NOMO-1 treated with DMSO at 0.1 percent for 48 hours (cell line): ENCODE measurements around the gene DNAAF5.
"Not testable (repeated sequence)": the region's sequence is repeated elsewhere in the genome, so short reads cannot be mapped to it uniquely, and the experiment has no call there.

ENCODE experiments used
- DNase-seq: peaks from one replicate; lab custom pipeline; 2025; ENCODE audit not compliant: unreplicated experiment; lab: John Stamatoyannopoulos, UW

The DNAAF5 gene

DNA sequence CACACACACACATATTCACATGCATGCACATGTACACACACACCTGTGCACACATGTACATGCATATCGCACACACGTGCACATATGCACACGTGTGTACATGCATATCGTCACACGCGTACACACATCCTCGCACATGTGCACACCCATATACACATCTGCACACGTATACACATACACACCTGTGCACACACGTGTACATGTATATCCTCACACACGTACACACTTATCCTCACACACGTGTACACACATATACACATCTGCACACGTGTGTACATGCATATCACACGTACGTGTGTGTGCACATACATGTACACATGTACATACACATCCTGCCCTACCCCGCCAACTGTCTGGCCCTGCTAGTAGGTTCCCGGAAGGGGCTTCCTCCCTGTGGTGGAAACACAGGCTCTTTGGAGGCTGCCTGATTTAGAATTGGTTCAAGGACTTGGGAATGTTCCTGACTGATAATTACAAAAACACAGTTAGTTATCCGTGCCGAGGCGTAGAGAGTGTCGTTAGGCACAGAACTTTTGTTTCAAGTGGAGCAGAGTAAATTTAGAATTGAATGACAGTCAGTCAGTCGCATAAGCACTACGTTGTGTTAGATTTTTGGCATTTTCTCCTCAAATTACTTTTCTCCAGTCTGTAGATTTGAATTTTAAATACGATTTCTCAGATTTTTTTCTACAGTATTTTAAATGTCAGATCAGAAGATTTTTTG lies 19.1 kb downstream of the DNAAF5 start:
- DNase-seq: no peak

GRCh38 chr7:746155-747061 lies 19.9 kb downstream of the DNAAF5 start:
- no peak for DNase-seq

DNA sequence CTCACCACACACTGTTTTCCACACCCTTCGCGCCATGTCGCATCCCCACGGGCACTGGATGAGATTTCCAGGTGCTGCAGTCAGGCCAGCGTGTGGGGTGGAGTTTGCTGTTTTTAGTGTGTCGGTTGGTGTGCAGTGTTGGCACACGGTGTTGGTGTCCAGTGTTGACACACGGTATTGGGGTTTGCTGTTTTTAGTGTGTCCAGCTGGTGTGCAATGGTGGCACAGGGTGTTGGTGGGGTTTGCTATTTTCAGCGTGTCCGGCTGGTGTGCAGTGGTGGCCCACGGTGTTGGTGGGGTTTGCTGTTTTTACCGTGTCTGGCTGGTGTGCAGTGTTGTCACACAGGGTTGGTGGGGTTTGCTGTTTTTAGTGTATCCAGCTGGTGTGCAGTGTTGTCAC lies 20.7 kb downstream of the DNAAF5 start:
- no peak for DNase-seq

- DNase-seq: no peak
Observed at GRCh38 chr7:748446-748845, 21.9 kb downstream of the DNAAF5 start.

DNA sequence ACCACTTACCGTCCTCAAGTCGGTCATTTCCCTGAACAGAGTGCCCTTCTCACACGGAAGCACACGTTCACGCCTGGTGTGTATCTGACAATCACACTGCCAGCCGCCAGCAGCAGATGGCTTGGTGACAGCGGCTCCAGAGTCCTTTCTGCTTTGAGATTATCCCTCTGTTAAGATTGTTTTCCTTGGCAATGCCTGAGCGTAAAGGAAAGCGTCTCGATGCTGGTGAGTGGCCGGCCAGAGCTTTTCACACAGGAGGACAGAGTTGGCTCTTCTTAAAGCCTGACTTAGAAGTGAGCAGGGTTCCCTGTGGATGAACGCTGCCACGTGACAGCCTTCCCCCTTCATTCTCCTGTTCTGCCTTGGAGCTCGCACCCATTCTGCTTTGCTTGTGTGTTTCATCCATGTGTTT lies 22.6 kb downstream of the DNAAF5 start:
- no peak for DNase-seq

- no peak for DNase-seq
Observed at GRCh38 chr7:750111-750905, 23.8 kb downstream of the DNAAF5 start.

- DNase-seq: no peak
Observed at GRCh38 chr7:751826-752225, 25.3 kb downstream of the DNAAF5 start.

- DNase-seq: not testable (repeated sequence)
Observed at GRCh38 chr7:752256-752655, 25.8 kb downstream of the DNAAF5 start.

DNA sequence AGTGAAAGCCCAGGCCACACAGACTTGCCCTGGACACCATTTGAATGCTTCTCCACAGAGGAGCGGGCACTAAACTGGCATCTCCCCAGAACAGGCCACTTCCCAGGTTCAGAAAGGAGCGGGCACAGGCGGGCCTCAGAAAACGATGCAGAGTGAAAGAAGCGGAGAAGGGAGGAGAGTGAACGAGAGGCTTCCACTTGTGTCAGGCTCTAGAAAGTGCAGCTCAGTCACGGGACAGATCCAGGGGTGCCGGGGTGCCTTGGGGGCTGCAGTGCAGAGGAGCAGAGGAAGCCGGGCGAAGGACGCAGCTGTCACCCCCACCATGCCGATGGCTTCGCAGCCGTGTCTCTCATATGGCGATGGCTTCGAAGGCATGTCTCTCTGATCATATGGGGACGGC lies 26.7 kb downstream of the DNAAF5 start:
- no peak for DNase-seq

- DNase-seq: no peak
Observed at GRCh38 chr7:754531-755412, 28.3 kb downstream of the DNAAF5 start.

GRCh38 chr7:755413-755805 lies 28.9 kb downstream of the DNAAF5 start:
- no peak for DNase-seq

GRCh38 chr7:756231-756927 lies 29.9 kb downstream of the DNAAF5 start:
- DNase-seq: no peak

DNA sequence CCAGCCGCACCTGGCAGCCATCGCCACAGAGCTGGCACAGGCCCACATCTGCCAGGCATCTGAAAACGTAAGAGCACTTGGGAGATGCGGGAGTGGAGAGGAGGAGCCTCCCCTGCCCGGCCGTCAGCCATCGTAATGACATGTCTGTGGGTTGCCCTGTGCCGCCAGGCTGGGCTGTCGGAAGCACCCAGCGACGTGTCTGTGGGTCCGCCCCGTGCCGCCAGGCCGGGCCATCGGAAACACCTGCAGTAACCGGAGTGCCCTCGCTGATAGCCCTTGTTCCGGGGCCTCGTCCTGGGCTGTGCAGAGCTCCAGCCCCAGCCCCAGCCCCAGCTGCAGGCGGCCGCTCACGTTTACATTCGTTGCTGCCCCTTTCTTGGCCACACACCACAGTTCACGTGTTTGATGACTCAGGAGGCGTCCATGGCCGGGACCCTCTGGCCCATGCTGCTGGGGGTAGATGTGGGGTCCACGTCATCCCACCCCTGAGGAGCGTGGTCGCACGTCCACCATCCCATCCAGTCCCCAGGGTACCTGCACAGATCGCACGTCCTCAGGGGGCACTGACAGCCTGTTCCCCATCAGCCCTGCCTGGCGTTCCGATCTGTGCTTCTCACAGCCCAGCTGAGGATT lies 30.5 kb downstream of the DNAAF5 start:
- no peak for DNase-seq

DNA sequence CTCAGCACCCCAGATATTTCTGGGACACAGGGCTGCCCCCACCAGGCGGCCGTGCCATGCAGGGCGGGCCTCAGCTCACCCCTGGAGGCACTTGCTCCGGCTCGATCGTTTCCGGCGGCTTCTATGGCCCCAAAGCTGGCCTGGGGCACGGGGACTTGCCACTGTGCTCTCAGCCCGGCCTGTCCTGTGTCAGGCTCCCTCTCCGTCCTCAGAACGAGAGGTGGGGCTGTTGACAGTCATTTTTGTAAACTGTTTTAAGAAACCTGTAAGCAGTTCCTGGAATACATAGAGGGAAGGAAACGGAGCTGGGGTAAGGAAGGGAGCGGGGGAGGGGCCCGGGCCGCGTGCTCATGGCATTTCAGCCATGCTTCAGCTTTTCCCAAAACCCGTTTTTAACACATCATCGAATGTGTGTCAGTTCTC lies 31.3 kb downstream of the DNAAF5 start:
- no peak for DNase-seq

DNA sequence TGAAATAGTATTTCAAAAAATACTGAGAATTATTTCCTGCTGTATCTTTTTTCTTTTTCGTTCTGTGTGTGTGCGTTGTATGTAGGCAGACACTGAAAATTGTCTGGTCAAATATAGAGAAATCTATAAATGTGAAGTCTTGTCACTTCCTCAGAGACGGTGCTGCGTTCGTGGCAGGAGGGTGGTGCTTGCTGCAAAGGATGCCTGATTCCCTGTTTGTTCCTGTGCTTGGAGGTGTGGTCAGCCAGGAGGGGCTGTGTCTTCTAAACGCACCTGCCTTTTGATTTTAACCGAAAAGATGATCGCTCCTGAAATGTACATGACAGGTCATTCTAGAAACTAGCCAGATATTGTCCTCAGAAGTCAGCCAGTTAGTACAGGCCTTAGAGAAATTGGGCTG lies 33.1 kb downstream of the DNAAF5 start:
- no peak for DNase-seq

GRCh38 chr7:760006-760405 lies 33.5 kb downstream of the DNAAF5 start:
- no peak for DNase-seq

DNA sequence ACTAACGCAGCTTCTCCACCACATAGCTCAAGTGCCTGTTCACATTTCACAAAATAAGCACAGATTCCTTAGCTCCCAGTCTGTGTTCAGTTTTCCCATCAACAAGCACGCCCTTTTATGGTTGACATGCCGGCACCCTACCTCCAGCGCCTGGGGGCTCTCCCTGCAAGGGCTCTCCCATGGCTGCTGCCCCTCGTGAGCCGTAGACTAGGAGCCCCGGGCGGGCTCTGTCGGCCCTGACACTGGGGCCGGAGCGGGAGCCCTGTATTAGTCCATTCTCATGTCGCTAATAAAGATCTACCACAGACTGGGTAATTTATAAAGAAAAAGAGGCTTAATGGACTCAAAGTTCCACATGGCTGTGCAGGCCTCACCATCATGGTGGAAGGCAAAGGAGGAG lies 34.6 kb downstream of the DNAAF5 start:
- no peak for DNase-seq

DNA sequence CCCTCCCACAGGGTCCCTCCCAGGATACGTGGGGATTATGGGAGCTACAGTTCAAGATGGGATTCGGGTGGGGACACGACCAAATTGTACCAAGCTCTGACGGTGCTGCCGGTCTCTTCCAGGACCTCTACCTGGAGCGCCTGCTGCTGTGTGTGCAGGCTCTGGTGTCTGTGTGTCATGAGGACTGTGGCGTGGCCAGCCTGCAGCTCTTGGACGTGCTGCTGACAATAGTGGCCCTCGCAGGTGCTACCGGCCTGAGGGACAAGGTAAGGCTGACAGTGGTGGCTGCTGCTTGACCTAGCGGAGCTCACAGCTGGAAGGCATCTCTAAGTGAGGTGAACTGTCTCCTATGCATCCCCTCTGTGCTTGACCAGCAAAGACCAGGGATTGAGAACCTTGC lies 35.1 kb downstream of the DNAAF5 start:
- DNase-seq: no peak

GRCh38 chr7:762885-763284 lies 36.4 kb downstream of the DNAAF5 start:
- DNase-seq: peak; percentile 38
